ENCODE data around the gene EXOG. TPM values are rescaled to one million over a fixed set of nuclear protein-coding genes. Genes with fewer than 3 reads are reported as not detected.

EXOG gene
- total RNA-seq, 2 donors from 2014 or later: 10.5 to 13.5 TPM

DNA sequence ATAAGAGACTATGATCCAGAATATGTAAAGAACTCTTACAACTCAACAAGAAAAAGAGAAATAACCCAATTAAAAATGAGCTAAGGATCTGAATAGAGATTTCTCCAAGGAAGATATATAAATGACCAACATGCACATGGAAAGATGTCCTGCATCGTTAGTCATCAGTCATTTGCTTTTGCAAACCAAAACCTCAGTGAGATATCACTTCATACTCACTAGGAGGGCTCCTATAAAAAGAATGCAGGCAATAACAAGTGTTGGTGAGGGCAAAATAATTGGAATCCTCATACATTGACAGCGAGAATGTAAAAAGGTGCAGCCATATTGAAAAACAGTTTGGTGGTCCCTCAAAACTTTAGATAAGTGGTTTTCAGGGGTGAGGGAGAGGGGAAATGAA, 56.9 kb downstream of the EXOG start:
- H3K27ac ChIP-seq: no peak overlapping the region
- no peaks in the 10 kb centered on the region for H3K36me3 ChIP-seq (replicated peaks in 1 of 2; ENCODE audit: insufficient read depth in 1 of 2, low read depth in 2 of 2)
- no peaks in the 10 kb centered on the region for H3K9me3 ChIP-seq
- 81 to 87% methylated on average over 2 of the region's 2 CpGs for WGBS, 2 donors
- no peak overlapping the region for H3K4me3 ChIP-seq
- DNase-seq (no peak), ATAC-seq (no peak)
- intact Hi-C loops (cut with DNase I): no loop called here
- no peak for TF ChIP-seq POLR2A (IDR thresholded peaks at IDR 0.05)
- TF ChIP-seq, protein P1, sequence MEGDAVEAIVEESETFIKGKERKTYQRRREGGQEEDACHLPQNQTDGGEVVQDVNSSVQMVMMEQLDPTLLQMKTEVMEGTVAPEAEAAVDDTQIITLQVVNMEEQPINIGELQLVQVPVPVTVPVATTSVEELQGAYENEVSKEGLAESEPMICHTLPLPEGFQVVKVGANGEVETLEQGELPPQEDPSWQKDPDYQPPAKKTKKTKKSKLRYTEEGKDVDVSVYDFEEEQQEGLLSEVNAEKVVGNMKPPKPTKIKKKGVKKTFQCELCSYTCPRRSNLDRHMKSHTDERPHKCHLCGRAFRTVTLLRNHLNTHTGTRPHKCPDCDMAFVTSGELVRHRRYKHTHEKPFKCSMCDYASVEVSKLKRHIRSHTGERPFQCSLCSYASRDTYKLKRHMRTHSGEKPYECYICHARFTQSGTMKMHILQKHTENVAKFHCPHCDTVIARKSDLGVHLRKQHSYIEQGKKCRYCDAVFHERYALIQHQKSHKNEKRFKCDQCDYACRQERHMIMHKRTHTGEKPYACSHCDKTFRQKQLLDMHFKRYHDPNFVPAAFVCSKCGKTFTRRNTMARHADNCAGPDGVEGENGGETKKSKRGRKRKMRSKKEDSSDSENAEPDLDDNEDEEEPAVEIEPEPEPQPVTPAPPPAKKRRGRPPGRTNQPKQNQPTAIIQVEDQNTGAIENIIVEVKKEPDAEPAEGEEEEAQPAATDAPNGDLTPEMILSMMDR (IDR thresholded peaks at IDR 0.05): no peak
- no peaks in the 10 kb centered on the region for H3K4me1 ChIP-seq
- no peaks in the 10 kb centered on the region for H3K27me3 ChIP-seq

DNA sequence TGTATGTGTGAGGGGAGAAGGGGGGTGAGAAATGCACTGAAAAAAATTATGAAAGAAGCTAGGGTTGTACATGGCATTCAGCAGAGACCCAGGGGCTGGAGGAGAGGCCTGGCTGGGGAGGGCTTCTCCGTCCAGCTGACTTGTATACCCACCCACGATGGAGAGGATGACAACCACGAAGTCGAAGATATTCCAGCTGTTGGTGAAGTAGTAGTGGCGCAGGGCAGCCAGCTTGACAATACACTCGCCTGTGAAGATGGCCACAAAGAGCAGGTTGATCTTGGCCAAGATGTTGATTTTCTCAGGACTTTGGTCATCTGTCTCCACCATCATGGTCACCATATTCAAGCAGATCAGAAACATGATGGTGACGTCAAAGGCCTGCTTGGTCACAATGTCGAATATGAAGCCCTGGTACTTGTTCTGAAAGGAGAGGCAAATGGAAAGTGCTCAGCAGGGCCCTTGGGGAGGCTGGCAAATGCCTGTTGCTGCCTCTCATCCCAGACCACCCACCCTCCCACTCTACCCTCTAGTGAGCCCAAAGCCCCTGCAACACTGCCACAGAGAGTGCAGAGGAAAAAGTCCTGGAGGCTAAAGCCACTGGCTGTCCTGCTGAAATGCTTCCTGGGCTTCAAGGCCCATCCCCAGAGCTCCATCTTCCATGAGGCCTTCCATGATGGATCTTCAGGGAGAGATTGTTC, 58.1 kb downstream of the EXOG start:
- ATAC-seq: no peak
- H3K4me3 ChIP-seq: no peak overlapping the region
- no peaks in the 10 kb centered on the region for H3K36me3 ChIP-seq (replicated peaks in 1 of 2; ENCODE audit: insufficient read depth in 1 of 2, low read depth in 2 of 2)
- DNase-seq: no peak
- no peaks in the 10 kb centered on the region for H3K9me3 ChIP-seq
- no peaks in the 10 kb centered on the region for H3K4me1 ChIP-seq
- 81 to 82% methylated on average over 8 of the region's 8 CpGs for WGBS, 2 donors
- no peaks in the 10 kb centered on the region for H3K27me3 ChIP-seq
- no peak overlapping the region for H3K27ac ChIP-seq
- intact Hi-C loops (cut with DNase I): no loop called here
- no peak for TF ChIP-seq POLR2A (IDR thresholded peaks at IDR 0.05)
- TF ChIP-seq, protein P1 (IDR thresholded peaks at IDR 0.05): no peak

DNA sequence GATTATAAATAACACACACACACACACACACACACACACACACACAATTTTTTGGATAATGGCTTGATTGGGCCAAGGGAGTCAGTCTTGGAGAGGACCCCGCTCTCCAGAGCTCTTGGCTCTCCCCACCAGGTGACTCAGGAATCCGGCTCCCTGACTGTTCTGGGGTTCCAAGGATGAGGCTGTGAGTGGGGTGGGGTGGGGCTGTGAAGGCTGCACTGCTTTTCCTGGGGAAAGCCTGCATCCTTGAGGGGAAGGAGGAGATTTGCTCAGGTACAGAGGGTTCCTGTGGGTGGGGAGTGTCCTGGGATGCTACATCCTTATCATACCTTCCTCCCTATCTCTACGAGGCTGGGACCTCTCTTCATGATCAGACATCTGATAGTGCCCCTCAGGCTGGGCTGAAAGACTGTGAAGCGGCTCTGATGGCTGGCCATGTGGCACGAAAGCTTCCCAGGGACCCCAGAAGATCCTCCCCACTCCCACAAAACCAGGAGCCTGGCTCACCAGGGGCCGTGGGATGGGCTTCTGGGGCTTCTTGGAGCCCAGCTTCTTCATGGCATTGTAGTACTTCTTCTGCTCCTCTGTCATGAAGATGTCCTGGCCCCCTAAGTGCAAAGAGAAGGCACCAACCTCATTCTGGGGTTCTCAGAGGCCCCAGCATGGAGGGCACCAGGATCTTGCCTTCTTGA, 59.2 kb downstream of the EXOG start:
- H3K9me3 ChIP-seq: no peaks in the 10 kb centered on the region
- DNase-seq (peak in 1 of 4 donors; percentile 1), ATAC-seq (no peak)
- intact Hi-C loops (cut with DNase I): no loop called here
- H3K36me3 ChIP-seq (replicated peaks in 1 of 2; ENCODE audit: insufficient read depth in 1 of 2, low read depth in 2 of 2): no peaks in the 10 kb centered on the region
- 75 to 81% methylated on average over 5 to 6 of the region's 6 CpGs for WGBS, 2 donors
- no peak overlapping the region for H3K4me3 ChIP-seq
- no peak overlapping the region for H3K27ac ChIP-seq
- TF ChIP-seq, protein P1 (IDR thresholded peaks at IDR 0.05): no peak
- TF ChIP-seq POLR2A (IDR thresholded peaks at IDR 0.05): no peak
- no peaks in the 10 kb centered on the region for H3K4me1 ChIP-seq
- no peaks in the 10 kb centered on the region for H3K27me3 ChIP-seq

DNA sequence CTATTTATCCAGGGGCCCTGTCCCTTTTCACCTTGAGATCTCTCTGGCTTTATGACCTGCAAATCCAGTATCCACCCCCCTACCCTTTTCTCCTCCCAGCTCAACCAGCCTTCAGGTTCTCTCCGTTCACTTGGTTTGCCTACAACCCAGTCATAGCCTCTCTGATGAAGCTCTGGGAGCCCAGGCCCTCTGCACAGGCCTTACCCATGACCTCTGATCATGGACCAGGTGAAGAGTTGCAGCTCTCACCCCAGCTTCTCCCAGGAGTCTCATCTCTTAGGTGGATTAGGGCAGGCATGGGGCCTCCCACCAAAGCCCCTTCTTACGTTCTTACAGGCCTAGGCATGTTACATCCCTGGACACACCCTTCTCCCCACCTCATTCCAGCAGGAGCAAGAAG, 59.8 kb downstream of the EXOG start:
- ATAC-seq (no peak), DNase-seq (no peak)
- intact Hi-C loops (cut with DNase I): no loop called here

More for the DNA sequence above, 59.8 kb downstream of the EXOG start:
- Histone ChIP-seq H3K4me1 (no peaks in the 10 kb centered on the region), H3K4me3 (no peak overlapping the region), H3K27ac (no peak overlapping the region), H3K36me3 (replicated peaks in 1 of 2; ENCODE audit: insufficient read depth in 1 of 2, low read depth in 2 of 2) (no peaks in the 10 kb centered on the region), H3K9me3 (no peaks in the 10 kb centered on the region), H3K27me3 (no peaks in the 10 kb centered on the region)
- 79 to 83% methylated on average over 2 of the region's 2 CpGs for WGBS, 2 donors
- TF ChIP-seq, protein P1 (IDR thresholded peaks at IDR 0.05): no peak
- no peak for TF ChIP-seq POLR2A (IDR thresholded peaks at IDR 0.05)
